T-helper 2 cell (primary cell): ENCODE results near the gene HK1.
A peak's percentile ranks its signal among the peaks of the same experiment; 100 is the strongest.
"Not testable (repeated sequence)": the region's sequence is repeated elsewhere in the genome, so short reads cannot be mapped to it uniquely, and the experiment has no call there.

ENCODE experiments used
- DNase-seq, 5 experiments: peaks; one replicate each; pipeline versions ENCODE4 v3.0.0 to v3.0.0-alpha.2; 2012 to 2022

HK1 gene

DNA sequence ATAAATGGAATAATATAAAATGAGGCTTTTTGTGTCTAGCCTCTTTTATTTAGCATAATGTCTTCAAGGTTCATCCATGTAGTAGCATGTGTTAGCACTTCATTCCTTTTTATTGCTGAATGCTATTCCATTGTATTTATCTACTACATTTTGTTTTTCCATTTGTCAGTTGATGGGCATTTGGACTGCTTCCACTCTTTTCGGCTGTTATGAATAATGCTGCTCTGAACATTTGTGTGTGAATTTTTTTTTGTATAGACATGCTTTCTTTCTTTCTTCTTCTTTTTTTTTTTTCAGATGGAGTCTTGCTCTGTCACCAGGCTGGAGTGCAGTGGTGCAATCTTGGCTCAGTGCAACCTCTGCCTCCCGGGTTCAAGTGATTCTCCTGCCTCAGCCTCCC, 50.6 kb downstream of the HK1 start:
- DNase-seq = not testable (repeated sequence)

GRCh38 chr10:69329721-69330178, 51.5 kb downstream of the HK1 start:
- DNase-seq = no peak

- DNase-seq = no peak
These were observed 52.9 kb downstream of the HK1 start for GRCh38 chr10:69331161-69331560.

GRCh38 chr10:69332278-69333010, 54.1 kb downstream of the HK1 start:
- DNase-seq = no peak

DNA sequence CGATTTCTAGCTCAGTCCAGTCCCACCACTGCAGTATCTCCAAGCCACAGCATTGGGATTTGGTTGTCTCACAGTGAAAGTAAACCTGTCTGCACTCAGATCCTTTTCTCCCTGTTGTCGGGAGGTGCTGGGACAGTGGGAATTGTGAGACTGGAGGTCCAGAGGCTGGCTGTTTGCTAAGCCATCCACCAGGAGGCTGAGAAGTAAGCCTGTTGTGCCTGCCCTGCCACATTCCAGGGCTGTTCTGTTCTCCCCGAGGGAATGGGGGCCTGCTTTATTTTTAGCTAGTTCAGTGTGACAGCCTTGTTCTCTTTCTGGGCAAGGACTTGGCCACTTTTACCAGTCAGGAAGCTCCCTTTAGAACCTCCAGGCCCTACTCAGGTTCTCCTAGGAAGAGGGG, 54.9 kb downstream of the HK1 start:
- DNase-seq = no peak

GRCh38 chr10:69333865-69334301, 55.6 kb downstream of the HK1 start:
- not testable (repeated sequence) for DNase-seq

DNA sequence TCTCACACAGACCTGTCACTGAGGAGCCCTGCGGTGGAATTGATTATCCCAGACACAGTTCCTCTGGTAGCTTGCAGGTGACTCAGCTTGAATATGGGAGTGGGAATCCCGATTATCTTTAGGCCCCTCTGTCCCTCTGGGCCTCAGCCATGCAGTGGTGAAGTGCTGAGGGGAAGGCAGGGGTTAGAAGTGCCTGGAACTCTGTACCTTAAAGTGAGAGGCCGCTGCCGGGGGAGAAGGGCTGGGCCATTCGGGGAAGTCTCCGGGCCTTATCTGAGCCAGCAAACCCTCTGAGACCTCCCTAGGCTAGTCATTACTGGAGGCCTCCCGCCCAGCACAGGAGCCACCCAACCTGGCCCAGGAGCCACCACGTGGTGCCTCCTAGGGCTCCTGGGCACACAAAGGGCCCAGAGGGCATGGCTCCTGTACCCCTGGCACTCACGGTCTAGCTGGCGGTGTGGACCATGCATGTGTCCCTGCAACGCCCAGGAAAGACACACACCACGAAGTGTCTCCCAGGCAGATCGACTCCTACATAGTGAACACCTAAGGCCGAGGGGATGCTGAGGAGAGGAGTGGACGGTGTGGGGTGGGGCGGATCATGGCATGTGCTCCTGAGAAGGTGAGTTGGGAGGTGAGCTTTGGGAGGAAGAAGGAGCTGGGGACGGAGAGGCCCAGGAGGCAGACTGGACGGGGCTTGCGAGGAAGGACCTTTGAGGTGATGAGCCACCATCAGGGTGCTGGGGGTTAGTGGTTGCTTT, 56.2 kb downstream of the HK1 start:
- DNase-seq = no peak

DNA sequence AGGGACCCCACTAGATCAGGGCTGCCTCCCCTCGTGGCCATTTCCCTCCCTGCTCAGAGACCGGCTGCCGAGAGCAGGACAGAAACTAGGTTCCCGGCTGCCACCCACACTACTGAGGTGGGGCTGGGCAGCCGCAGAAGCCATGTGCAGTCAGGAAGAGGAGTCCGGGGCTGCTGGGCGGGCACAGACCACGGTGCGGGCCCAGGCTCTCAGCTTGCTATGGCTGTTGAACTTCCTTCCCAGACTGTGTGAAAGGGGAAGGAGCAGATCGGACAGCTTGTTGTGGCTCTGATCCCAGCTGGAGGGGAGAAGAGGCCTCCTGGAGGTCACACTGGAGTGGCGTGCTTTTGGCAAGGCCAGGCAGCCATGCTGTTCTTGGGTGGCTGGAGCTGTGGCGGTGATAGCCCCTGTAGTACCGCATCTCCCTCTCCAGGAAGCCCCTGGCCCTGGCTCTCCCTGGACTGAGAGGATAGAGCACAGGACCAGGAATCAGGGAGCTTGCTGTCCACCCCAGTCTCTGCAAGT, 56.8 kb downstream of the HK1 start:
- DNase-seq = peak in 2 of 5 experiments; percentile 38 to 42

DNA sequence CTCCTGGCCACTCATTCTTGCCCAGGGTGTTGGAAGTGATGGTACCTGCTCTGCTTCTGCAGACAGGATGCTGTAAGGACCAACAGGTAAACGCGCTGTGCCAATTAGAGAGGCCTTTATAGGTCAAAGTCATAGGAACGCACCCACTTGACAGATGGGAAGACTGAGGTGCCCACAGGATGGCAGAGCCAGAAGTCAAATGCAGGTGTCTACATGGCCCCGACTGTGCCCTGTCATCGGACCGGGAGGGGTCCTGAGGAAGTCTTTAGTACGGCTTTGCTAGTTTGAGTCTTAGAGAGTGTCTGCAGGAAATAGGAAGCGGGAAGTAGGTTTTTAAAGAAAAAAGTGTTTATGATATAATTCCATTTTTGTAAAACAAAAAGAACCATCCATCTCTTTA, 57.3 kb downstream of the HK1 start:
- DNase-seq = no peak

GRCh38 chr10:69336952-69337295, 58.6 kb downstream of the HK1 start:
- no peak for DNase-seq

GRCh38 chr10:69337296-69338132, 59.2 kb downstream of the HK1 start:
- DNase-seq = no peak

DNA sequence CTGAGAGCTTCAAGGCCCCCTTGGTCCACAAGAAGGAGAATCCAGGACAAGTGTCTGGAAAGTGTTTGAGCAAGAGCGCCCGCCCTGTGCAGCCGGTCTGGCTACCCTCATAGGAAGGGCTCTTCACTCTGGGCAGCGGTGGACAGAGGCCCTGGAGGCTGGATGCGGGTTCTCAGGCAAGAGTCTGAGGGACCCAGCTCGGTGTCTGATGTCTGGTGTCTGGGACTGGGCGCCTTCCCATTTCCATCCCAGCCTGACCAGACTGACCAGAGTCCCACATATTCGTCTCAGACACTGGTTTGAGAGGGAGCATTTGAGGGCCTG, 59.8 kb downstream of the HK1 start:
- no peak for DNase-seq

GRCh38 chr10:69338547-69339450, 60.5 kb downstream of the HK1 start:
- DNase-seq = no peak

DNA sequence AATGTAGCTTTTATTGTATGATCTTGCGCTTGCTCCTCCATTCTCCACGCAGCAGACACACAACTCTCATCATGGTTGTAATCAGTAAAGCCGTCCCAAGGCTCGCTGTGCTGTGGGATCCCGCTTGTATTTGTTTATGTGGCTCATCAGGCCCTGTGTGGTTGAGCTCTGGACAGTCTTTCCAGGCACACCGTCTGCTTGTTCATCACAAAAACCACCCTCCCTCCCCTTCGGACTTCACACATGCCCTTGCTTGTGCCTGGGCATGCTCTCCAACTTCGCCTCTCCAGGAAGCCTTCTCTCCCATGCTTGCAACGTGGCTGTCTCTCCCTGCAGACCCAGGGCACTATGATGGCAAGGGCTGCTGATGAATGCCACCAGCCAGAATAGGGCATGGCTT, 62.4 kb downstream of the HK1 start:
- DNase-seq = no peak

DNA sequence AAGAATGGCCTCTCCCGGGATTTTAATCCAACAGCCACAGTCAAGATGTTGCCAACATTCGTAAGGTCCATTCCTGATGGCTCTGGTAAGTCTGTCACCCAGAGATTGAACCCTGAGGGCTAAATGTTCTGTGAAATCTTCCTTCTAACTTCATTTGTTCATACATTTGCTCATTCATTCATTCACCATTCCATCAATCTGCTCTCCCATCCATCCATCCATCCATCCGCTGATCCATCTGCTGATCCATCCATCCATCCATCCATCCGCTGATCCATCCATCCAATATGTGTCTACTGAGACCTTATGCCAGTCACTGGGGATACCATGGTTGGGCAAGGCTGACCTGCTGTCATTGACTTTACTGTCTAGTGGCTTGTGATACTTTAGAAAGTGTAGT, 65.6 kb downstream of the HK1 start:
- no peak for DNase-seq

GRCh38 chr10:69344591-69345252, 66.4 kb downstream of the HK1 start:
- peak in 2 of 5 experiments; percentile 22 to 79 for DNase-seq

DNA sequence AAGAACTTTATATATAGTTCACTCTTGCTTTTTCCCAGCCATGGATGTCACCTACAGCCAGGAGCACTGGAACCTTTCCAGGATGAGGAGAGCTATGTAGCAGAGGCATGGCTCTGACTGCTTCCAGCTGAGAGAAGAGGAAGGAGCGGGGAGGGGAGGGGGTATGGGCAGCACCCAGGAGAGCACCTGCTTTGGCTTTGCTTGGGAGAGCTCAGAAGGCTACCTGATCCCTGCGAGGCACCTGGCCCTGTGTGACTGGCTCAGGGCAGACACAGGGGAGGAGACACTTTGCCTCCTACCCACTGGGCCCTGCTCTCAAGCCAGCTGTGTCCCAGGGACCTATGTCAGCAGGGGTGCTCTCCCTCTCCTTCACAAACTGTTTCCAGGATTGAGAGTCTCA, 67.1 kb downstream of the HK1 start:
- DNase-seq = no peak

DNA sequence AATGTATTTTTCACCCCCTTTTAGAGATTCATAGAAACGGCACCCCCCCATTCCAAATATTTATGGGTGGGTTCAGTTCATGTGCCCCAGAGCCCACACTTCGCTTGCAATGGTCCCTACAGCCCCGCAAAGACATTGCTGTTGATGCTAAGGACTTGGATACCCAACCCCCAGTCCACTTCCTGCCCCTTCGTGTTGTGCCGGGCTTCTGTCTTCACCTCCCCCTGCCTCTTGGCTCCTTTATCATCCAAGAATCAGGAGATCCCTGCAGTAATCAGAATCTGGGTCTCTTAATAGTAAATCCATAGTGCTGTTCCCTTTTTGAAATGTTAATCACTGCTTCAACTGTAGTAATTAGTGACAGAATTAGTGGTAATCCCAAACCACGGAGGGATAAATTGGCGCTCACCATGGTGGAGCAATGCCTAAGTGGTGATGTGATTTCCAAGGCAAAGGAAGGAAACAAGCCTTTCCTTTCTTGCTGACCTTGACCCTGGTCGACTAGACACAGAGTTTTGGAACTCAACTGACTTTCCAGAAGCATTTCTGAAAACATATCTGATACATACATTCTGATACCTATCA, 67.7 kb downstream of the HK1 start:
- peak in 1 of 5 experiments; percentile 30 for DNase-seq

GRCh38 chr10:69346776-69347175, 68.5 kb downstream of the HK1 start:
- DNase-seq = no peak

DNA sequence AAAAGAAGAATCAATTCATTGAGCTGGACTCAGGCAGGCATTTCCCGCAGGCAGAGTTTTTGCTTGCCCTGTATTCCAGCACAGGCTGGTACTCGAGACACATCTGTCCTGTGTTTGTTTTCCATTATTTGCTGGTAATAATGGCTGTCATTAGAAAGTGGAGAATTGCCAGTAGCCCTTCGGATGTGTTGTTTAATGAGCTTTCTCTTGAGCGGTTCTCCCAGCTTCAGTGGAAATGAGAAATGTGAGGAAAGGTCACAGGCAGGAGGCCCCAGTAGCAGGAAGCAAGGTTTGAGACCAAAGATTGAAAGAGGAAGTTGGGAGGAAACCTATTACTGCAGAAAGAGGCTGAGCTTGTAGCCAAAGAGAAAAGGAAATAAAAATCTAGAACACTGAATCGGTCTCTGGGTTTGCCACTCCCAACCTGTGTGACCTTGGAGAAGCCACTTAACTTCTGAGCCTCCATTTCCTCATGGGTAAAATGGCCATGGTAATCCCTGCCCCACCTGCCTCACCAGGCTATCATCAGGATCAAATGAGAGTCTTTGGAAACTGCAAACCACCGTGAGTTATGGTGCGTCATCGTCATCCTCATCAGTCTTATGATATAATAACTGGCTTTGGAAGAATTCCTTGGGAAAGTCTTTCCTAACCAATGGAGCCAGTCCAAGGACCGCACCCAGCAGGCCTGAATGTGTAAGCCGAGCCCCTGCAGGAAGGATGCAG, 70.7 kb downstream of the HK1 start:
- DNase-seq = peak in 1 of 5 experiments; percentile 42

- no peak for DNase-seq
These were observed 71.2 kb downstream of the HK1 start for GRCh38 chr10:69349542-69349888.
